GM06990 (cell line): ENCODE data around the gene KRT16.

Experiments used
- DNase-seq: peaks from one replicate; pipeline ENCODE4 v3.0.0-alpha.2; 2011; ENCODE audit not compliant: insufficient read length; ENCODE audit errors: extremely low read depth
- H3K27me3 ChIP-seq: replicated peaks from 2 replicates; pipeline ENCODE4 v1.6.0; 2011; ENCODE audit warnings: low read length; ENCODE audit not compliant: control insufficient read depth, insufficient read depth
- H3K36me3 ChIP-seq: 2 replicates; pipeline ENCODE4 v1.5.1; 2011; ENCODE audit warnings: low read length; ENCODE audit not compliant: control insufficient read depth, insufficient read depth
- H3K4me3 ChIP-seq: replicated peaks from 2 replicates; pipeline ENCODE4 v1.5.1; 2011; ENCODE audit warnings: low read depth, mild to moderate bottlenecking, control low read depth, low read length
- TF ChIP-seq, protein P1 (sequence below): IDR thresholded peaks from 2 replicates; pipeline ENCODE4 v1.5.1; 2011; ENCODE audit warnings: low read length, control low read depth, mild to moderate bottlenecking, inconsistent platforms; ENCODE audit not compliant: insufficient read depth, poor library complexity, severe bottlenecking

The KRT16 gene

DNA sequence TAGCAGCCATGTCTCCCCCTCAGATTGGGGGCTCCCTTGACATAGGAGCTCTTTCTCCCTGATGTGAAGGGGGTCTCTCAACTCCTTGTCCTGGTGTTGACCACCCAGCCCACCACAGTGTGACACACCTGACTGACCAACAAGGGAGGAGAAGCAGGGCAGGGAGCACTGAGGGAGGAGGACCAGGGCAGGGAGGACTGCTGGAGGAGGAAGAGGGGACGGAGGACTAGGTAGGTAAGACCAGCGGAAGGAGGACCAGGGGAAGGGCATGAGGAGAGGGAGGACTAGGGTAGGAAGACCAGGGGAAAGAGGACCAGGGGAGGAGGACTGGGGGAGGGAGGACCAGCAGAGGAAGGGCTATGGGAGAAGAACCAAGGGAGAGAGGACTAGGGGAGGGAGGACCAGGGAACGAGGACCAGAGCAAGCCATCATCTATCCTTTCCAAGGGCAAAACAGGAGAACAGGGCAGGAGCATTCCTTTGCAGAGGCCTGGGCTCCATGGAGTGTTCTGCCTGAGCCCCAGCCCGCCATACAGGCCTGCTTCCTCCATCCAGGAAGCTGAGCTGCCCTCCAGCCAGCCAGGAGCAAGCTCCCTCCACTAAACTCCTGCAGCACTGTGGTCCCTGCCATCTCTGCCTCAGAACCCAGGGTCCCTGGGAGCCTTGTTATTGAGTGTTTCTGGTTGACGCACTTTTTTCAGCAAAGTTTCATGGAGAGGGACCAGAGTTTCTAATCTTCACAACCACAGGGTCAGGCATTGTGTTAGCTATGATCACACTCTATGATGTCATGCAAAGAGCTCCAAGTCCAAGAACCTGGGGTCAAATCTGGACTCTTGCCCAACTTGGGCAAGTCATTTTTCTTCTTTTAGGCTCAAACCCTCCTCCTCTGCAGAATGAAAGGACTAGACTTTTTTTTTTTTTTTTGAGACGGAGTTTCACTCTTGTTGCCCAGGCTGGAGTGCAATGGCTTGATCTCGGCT lies 27.2 kb upstream of the KRT16 start:
- Histone ChIP-seq H3K4me3 (no peak overlapping the region), H3K36me3 (no peaks in the 10 kb centered on the region), H3K27me3 (no peaks in the 10 kb centered on the region; the same call in none of the 2 replicates)
- DNase-seq: no peak
- TF ChIP-seq, protein P1, sequence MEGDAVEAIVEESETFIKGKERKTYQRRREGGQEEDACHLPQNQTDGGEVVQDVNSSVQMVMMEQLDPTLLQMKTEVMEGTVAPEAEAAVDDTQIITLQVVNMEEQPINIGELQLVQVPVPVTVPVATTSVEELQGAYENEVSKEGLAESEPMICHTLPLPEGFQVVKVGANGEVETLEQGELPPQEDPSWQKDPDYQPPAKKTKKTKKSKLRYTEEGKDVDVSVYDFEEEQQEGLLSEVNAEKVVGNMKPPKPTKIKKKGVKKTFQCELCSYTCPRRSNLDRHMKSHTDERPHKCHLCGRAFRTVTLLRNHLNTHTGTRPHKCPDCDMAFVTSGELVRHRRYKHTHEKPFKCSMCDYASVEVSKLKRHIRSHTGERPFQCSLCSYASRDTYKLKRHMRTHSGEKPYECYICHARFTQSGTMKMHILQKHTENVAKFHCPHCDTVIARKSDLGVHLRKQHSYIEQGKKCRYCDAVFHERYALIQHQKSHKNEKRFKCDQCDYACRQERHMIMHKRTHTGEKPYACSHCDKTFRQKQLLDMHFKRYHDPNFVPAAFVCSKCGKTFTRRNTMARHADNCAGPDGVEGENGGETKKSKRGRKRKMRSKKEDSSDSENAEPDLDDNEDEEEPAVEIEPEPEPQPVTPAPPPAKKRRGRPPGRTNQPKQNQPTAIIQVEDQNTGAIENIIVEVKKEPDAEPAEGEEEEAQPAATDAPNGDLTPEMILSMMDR: no peak

DNA sequence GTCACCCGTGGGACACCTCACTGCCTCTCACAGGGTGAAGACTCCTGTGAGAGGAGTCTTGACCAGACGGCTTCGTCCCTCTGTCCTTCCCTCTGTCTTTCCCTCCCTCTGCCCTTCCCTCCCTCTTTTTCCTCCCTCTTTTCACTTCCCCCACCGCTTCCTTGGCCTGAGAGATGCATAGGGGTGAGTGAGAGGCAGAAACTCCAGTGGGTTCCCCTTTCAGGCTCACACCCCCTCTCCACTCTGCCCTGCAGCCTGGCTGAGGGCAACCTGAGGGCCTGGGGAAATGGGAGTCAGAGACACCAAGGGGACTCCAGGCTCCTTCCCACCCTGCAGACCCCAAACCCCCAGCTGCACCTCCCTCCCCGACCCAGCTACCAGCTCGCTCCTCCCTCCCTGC lies 26.4 kb upstream of the KRT16 start:
- DNase-seq: no peak
- TF ChIP-seq, protein P1: no peak
- no peak overlapping the region for H3K4me3 ChIP-seq
- H3K27me3 ChIP-seq: no peaks in the 10 kb centered on the region; the same call in none of the 2 replicates
- no peaks in the 10 kb centered on the region for H3K36me3 ChIP-seq

DNA sequence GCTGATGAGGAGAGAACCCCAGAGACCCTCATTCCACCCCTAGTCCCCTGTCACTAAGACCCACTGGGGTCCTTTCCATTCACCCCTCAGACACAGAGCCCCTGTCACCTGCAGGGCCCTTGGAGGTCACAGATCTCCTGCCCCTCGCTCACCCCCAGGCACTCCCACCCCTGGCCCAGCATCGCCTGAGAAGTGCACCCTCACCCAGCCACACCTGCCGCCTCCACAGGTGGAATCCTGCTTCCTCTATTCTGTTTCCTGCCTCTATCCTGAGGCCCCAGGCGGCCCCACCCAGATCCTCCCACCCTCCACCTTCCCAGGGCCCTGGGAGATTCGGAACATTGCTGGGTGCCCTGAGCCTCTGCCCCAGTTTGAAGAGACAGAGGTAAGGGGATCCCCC lies 25.6 kb upstream of the KRT16 start:
- Histone ChIP-seq H3K4me3 (no peak overlapping the region), H3K36me3 (no peaks in the 10 kb centered on the region), H3K27me3 (no peaks in the 10 kb centered on the region; the same call in none of the 2 replicates)
- DNase-seq: no peak
- TF ChIP-seq, protein P1: no peak

DNA sequence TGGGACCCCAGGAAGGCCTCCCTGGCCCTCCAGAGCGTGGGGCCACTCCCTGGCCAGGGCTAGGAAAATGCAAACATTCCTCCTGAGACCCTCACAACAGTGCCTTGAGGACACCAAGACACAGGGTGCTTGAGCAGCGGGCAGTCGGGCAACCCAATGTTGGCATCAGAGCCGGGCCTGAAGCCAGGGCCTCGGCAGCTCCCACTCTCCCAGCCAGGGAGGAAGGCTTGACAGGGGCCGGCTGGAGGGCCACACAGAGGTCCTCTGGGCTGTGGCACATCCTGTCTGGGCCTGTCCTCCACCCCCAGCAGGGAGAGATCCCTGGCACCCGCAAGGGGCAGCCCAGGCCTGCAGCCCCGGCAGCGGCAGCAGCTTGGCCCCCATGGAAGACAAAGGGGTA lies 24.1 kb upstream of the KRT16 start:
- no peak for DNase-seq
- Histone ChIP-seq H3K36me3 (no peaks in the 10 kb centered on the region), H3K4me3 (no peak overlapping the region), H3K27me3 (no peaks in the 10 kb centered on the region; the same call in 1 of the 2 replicates)
- TF ChIP-seq, protein P1: no peak

DNA sequence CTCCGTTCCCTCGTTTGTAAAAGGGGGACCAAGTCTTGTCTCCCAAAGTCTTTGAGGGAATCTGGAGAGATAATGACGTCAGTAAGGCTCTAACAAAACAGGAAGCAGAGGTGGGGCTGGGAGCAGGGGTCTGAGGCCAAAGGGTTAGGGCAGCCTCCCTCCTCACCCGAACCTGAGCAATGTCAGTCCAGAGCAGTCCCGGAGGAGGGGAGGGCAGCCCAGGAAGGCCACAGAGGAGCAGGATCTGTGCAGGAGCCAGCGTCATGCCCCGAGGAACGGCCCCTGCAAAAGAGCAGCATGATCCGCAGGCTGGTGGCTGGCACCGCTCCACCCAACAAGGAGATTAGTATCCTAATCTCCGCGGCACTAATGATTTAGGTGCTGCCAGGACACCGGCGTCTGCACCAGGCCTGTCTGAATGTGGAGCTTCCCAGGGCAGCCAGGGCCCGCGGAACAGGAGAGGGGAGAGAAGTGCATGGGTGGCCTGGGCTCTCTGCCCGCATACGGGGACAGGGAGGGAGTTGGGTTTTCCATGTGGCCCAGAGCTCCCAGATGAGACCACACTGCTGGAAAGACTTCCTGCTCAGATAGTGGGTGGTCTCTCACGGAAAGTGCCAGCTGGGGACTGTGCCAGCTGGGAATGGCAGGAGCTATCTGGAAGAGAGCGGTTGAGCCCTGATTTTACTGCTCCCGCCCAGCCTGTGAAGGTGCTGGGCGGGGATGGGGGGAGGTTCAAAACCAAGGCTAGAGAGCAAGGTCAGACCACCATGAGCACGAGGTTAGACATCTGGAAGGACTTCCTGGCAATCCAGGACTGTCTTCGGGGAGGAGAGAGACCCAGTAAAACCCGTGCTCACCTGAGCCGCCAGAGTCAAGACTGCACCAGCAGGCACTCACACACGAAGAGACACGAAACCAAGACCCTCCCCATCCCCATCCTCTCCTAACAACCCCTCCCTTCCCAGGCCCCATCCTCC lies 22.8 kb upstream of the KRT16 start:
- no peak overlapping the region for H3K4me3 ChIP-seq
- no peaks in the 10 kb centered on the region; the same call in 1 of the 2 replicates for H3K27me3 ChIP-seq
- TF ChIP-seq, protein P1: no peak
- H3K36me3 ChIP-seq: no peaks in the 10 kb centered on the region
- DNase-seq: no peak
